Measurements from ENCODE around the gene ZNF335.
A peak's percentile ranks its signal among the peaks of the same experiment; 100 is the strongest.
"Not testable (repeated sequence)": the region's sequence is repeated elsewhere in the genome, so short reads cannot be mapped to it uniquely, and the experiment has no call there.

ZNF335 gene

DNA sequence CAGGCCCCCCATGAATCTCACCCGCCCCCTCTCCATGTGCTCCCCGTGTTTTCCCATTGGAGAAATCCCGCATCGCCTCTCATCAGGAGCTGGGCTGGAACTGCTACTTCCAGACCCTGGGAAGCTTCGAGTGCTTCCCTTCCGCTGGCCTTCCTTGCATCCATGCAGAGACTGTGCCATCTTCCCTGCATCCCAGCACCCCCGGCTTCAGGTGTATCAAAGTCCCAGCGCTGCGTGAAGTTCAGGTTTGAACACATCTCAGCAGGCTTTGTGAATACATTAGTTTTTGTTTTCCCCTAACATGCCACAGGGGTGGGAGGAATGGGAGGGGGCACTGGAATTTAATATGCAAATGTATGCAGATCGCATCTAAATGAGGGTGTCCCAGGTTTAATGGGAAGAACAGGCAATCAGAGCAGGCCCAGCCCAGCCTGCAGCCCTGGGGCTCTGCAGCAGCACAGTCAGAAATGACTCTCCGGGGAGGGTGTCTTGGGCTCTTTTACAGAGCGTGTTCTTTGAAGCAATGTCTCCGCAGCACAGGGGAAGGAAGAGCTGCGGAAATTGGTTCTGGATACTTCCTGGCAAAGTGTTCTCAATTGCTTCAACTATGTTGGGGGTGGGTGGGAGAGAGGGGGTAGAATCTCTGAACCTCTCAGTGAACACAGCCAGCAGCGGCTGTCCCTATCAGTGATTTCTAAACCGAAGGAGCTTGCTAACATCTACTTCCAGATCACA lies 28.4 kb upstream of the ZNF335 start:
- no peak for DNase-seq

DNA sequence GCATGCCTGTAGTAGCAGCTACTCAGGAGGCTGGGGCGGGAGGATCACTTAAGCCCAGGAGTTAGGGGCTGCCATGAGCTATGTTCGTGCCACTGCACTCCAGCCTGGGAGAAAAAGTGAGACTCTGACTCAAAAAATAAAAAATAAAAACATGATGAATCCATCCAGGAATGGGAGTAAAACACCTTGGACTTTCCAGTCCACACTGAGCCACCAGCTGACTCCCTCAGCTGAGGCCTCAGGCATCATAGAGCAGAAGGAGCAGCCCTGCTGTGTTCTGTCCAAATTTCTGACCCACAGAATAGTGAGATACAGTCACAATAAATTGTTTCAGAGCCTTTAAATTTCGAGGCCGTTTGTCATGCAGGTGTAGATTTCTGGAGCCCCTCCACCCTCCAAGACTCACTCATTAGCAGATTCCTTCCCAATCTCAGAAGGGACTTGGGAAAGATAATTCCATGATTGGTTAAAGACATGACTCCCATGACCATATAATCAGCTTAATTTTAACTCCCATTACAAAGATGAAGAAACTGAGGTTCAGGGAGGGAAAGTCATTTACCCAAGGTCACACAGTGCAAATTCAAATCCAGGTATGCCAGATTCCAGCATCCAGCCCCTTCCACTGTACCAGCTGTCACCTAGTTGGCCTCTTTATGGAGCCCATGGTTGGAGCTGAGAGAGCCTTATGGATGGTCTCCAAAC lies 27.7 kb upstream of the ZNF335 start:
- no peak for DNase-seq

DNA sequence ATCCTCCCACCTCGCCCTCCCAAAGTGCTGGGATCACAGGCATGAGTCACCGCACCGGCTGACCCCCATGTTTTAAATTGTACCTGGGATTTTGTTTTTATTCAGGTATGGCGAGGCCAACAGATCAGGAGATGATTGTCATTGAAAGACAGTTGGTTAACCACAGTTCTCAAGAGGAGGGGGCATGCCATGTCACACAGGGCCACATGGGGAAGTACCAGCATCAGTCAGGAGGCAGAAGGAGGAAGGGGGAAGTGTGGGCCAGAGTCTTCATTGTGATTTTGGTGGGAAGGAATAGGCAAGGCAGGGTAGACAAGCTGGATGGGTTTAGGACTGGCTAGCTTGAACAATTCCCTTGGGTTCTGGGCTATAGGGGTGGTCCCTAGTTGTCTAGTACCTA lies 26.8 kb upstream of the ZNF335 start:
- DNase-seq: no peak

DNA sequence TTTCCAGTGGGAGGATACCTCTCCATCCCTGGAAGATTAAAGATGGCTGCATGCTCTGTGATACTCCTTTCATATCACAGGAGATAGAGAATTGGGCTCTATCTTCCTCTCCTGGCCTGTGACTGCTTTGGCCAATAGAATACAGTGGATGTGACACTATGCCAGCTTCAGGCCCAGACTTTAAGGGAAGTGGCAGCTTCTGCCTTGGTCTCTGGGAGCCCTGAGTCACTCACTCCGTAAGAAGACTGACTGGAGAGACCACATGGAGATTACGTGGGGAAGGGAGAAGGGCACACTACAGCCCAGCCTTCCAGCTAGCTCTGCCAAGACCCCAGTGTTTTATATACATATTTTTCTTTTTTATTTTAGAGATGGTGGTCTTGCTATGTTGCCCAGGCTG lies 26.3 kb upstream of the ZNF335 start:
- DNase-seq: no peak

DNA sequence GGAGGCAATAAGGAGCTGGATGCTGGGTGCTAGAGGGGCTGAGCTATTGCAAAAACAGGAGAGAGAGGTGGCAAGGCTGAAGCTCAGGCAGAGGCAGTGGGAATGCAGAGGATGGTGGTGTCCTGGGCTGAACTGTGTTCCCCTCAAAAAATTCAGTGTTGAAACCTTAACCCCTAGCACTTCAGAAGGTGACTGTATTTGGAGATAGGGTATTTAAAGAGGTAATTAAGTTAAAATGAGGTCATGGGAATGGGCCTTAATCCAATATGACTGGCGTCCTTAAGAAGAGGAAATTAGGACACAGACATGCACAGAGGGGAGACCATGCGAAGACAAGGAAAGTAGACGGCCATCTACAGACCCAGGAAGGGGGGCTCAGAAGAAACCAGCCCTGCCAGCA lies 25.2 kb upstream of the ZNF335 start:
- DNase-seq: no peak

DNA sequence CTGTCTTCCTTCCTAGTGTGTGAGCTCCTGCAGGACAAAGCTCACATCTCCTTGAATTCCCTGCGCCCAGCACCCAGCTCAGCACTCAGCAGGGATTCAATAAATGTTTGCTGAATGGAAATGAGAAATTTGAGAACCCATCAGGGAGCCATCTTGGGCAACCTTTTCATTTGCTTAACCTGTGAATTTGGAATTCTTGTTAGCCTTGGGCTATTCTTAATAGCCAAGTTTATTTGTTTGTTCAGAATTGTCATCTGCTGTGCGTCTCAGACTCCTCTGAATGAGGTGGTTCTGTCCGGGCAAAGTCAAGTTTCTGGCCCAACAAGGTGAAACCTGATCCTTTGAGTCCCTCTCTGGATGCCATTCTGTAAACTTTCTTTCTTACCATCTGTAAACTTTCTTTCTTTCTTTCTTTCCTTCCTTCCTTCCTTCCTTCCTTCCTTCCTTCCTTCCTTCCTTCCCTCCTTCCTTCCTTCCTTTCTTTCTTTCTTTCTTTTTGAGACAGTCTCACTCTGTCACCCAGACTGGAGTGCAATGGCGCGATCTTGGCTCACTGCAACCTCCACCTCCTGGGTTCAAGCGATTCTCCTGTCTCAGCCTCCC lies 23.6 kb upstream of the ZNF335 start:
- not testable (repeated sequence) for DNase-seq

DNA sequence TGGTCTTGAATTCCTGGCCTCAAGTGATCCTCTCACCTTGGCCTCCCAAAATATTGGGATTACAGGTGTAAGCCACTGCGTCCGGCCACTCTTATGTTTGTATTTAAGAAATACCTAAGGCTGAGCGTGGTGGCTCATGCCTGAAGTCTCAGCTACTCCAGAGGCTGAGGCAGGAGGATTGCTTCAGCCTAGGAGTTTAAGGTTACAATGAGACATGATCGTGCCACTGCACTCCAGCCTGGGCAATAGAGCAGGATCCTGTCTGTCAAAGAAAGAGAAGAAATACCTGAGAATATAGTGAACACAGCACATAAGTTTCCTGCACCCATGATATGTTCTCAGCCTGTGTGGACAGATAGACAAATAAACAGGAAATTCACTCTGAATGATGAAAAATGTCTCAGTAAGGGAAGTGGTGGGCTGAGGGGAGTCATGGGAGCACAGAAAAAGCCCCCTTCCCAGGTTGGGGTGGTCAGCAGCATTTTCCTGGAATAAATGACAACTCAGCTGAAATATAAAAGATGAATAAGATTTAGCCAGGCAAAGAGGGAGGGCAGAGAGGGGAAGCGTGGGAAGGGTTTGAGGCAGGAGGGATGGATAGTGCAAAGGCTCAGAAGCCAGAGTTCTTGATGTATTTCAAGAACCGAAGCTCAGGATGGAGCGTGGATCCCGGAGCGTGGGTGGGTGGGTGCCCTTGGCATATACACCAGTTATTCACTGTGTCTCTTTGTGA lies 22.9 kb upstream of the ZNF335 start:
- DNase-seq: no peak

DNA sequence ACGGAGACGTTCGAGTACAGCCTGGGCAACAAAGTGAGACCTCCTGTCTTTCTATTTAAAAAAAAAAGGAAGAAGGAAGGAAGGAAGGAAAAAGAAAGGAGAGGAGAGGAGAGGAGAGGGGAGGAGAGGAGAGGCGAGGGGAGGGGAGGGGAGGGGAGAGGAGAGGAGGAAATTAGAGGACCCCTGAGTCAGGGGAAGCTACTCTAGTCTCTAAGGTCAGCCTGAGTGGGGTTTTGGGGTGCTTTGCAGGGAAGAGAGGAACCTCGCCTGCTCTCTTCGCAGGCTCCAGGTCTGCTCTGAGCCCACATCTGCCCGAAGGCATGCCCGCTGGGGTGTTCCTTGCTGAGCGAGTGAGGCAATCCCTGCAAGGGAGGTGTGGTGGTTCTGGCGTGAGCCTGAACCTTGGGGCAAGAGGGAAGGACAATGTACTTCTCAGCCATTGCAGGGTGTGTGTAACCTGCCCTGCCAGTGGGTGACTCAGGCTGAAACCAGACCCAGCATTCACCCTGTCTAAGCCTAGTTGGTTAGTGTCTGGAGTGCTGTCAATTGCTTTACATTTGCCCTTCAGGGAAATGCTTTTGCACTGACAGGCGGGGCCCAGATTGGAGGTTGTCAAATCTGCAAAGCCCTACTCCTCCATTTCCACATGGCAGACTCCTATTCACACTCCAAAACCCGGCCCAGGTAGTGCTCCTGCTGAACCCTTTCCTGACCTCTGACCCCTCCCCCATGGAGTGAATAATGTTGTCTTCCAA lies 21.4 kb upstream of the ZNF335 start:
- no peak for DNase-seq

DNA sequence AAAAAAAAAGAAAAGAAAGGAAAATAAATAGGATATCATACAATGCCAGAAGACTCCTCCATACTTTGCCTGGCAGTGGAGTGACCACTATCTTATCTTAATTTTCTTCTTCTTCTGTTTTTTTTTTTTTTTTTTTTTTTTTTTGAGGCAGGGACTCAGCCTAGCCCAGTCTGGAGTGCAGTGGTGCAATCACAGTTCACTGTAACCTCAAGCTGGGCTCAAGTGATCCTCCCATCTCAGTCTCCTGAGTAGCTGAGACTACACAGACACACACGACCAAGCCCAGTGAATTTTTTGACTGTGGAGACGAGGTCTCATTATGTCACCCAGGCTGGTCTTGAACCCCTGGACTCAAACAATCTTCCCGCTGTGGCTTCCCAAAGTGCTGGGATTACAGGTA lies 19.6 kb upstream of the ZNF335 start:
- no peak for DNase-seq

DNA sequence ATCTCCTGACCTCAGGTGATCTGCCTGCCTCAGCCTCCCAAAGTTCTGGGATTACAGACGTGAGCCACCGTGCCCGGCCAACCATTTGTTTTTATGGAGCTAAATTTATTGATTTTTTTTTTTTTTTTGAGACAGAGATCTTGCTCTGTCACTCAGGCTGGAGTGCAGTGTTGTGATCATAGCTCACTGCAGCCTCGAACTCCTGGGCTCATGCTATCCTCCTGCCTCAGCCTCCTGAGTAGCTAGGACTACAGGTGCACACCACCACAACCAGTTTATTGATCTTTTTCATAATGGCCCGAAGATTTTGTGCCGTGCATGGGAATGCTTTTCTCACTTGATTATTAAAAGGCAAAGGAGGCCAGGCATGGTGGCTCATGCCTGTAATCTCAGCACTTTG lies 16.8 kb upstream of the ZNF335 start:
- not testable (repeated sequence) for DNase-seq

DNA sequence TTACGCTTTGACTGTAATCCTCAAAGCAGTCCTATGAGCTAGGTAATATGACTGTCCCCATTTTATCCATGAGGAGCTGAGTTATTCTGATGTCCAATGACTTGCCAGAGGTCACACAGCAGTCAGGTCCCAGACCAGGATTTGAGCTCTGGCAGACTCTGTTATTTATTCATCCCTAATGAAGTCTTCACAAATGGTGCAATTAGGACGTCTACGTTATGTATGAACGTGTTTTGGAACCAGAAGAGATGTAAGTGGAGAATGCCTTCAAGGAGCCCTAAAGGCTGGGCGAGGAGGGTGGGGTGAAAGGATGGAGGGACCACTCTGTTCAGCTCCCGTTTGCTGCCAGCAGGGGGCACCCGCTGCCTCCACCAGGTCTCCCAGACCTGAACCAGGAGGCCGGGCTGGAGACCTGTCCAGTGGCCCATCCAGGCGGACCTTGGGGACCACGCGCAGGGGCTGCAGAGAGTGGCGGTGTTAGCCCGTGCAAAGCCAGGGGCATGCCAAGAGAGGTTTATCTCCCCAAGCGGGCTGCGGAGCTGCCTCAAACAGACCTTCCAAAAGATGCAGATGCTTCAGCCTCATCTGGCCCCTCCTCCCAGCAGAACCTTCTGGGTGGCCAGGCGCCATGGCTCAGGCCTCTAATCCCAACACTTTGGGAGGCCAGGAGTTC lies 15.2 kb upstream of the ZNF335 start:
- DNase-seq: no peak

DNA sequence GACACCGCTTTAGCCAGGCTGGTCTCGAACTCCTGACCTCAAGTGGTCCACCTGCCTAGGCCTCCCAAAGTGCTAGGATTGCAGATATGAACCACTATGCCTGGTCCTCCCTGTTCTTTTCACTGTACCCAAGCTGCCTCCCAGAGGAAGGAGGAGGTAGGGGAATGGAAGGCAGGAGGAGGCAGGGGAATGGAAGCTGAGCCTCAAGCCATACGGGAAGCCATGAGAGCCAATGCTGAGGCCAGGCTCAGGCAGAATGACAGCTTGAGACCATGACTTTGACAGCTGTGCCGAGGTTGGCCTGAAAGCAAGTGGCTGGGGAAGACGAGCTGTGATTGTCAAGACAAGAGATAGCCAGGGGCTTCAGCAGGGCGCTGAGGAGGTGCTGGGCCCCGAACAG lies 13.6 kb upstream of the ZNF335 start:
- DNase-seq: no peak

DNA sequence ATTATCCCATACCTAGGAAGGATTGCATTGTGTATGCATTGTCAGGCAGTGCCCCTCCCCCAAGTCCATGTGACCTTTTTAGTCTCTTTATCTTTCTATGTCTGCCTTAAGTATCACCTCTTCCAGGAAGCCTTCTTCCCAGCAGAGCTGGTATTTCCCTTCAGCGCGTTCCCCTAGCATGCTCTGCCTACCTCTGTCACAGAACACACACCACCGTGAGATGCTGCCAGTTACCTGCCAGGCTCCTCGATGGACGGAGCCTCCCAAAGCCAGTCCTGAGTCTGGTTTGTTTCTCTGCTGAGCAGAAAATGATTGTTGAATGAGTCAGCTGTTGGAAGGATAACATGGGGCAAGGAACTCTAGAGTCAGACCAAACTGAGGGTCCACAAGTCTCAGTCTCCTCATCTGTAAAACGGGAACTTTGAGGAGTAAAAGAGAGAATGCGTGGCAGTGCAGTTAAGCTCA lies 11.3 kb upstream of the ZNF335 start:
- no peak for DNase-seq

DNA sequence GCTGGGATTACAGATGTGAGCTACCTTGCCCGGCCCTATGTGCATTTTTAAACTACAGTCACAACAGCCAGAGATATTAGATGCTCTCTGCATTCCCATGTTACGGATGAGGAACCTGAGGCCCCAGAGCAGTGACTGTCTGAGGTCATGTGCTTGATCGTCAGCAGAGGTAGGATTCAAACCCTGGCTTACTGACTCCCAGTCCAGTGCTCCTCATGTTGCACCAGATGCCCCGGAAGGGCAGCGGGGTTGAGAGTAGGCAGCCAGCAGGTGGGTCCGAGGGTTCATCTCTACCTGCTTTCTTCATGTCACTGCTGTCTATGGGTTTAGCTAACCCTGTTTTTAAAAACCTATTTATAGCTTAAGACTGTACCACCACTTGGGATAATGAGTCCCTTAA lies 9.3 kb upstream of the ZNF335 start:
- no peak for DNase-seq

DNA sequence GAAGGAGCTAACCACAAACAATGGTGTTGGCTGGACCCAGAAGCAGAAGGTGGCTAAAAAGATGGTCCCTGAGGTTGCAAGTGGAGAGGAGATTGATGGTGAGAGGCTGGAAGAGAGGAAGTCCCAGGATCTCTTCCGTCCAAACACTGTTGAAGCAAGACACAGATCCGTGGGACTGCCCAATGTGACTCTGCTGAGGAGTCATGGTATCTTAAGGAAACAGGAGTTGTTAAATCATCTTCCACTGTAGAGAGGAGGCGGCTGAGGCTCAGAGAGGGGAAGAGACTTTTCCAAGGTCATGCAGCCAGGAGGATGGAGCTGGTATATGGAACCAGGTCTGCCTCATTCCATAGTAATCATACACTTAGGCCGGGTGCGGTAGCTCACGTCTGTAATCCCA lies 4.1 kb upstream of the ZNF335 start:
- no peak for DNase-seq

DNA sequence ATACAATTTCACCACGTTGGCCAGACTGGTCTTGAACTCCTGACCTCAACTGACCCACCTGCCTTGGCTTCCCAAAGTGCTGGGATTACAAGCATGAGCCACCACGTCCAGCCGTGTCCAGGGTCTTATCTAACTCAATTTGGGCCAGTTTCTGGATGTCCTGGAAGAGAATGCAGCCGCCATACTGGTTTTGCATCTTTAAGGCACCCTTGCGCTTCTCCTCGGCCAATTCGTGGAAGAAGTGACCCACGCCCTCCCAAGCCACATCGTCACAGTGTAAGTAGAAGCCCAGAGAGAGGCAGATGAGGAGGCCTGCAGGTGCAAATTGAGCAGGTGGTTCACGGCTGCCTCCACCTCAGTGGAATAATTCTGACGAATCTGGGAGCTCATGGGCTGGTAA lies 3.7 kb upstream of the ZNF335 start:
- DNase-seq: no peak

DNA sequence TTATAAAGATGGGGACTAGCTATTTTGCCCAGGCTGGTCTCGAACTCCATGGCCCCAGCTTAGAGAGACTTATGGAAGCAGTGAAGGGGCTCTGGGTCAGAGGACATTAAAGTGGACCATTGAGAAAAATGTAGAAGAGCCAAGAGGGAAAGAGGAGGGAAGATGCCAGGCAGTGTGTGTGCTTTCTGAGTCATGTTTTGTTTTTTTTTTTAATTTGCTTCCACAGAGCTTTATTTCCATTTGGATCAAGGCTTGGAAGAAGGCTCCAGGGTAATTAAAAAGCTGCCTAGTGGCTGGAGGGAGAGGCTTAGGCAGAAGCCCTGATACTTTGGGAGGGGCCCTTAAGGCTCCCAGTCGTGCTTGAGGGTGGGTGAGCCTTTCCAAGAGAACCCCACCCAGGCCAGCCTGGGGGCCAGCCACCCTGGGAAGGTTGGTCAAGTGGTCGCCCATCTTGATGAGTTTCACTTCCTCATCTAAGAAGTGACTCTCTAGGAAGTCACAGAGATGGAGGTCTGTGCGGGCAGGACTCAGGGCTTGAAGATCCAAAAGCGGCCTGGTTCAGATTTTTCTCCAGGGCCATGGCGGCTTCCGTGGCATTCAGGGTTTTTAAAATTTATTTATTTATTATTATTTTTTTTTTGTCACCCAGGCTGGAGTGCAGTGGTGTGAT lies 3.0 kb upstream of the ZNF335 start:
- no peak for DNase-seq

DNA sequence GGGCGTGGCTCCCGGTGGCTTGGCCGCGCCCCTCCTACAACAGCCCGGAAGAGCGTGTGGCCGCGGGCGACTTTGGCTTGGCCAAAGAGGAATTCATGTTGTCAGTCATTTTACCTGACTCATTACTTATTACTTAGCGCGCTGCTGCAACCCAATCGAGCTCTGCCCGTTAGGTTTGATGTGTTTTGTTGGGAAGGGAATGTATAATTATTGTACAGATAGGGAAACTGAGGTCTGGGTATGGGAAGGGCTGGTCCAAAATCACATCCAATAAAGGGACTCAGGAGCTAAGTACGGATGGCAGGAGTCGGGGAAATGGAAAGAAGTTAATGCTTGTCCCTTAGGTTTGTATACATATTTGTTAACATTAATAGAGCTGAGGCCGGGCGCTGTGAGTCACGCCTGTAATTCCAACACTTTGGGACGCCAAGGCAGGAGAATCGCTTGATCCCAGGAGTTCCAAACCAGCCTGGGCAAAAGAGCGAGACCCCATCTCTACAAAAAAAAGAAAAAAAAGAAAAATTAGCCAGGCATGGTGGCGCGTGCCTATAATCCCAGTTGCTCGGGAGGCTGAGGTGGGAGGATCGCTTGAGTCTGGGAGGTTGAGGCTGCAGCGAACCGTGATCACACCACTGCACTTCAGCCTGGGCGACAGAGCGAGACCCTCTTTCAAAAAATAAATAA lies 639 bp upstream of the ZNF335 start:
- peak; percentile 51 for DNase-seq

DNA sequence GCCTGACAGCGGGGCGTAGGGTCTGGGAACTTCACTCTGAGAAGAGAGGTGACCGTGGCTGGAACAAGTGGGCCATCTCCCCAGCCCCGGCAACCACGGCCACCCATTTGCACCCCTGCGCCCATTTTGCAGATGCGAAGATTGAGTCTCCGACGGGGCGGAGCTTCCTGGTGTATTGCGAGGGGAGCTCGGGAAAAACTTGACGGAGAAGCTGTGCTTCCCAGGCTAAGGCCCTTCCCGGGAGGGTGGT lies 653 bp downstream of the ZNF335 start:
- DNase-seq: no peak

DNA sequence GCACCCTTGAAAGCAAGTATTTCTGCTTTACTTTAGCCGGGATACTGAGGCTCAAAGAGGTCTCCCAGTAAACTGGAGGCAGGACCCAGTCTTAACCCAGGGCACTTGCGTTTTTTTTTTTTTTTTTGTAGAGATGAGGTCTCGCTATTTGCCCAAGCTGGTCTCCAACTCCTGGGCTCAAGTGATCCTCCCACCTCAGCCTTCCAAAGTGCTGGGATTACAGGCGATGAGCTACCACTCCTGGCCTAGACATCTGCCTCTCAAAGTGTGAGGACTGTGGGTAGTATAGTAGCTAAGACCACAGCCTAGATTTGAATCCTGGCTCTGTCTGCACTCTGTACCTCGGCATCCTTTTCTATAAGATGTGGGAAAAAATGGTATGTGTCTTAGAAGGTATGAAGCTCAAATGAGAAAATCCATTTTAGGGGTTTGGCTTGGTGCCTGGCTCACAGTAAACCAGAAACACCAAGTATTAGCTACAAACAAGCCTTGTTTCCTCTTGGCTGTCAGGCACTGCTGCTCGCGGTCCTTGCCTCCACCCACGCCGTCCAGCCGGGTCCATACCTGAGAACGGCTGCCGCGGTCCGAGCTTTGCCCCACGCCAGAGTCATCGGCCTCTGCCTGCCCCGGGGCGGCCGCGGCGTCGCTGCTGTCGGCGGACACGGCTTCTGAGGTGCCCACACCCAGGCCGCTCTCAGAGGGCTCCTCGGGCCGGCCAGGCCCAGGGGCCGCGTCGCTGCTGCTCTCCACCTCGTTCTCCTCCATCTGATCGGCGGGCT lies 1.2 kb downstream of the ZNF335 start:
- no peak for DNase-seq

Data from DMS79 (cell line).